Mammary epithelial cell (primary cell): Measurements from ENCODE around the gene ZNF33B.

Source experiments
- CTCF ChIP-seq, 2 donors: IDR thresholded peaks in 1 of 2; conservative IDR thresholded peaks in 1 of 2; 2 replicates each; pipeline ENCODE4 v1.5.1; 2011 to 2012; ENCODE audit warnings: inconsistent platforms in 2 of 2, low read length in 2 of 2, mild to moderate bottlenecking in 2 of 2, control low read depth in 1 of 2, low read depth in 1 of 2; ENCODE audit not compliant: insufficient read depth in 1 of 2; ENCODE audit errors: extremely low read depth in 1 of 2
- EZH2 ChIP-seq: IDR thresholded peaks from 2 replicates; pipeline ENCODE4 v1.6.1; 2012; ENCODE audit warnings: low read length, inconsistent platforms, borderline replicate concordance

DNA sequence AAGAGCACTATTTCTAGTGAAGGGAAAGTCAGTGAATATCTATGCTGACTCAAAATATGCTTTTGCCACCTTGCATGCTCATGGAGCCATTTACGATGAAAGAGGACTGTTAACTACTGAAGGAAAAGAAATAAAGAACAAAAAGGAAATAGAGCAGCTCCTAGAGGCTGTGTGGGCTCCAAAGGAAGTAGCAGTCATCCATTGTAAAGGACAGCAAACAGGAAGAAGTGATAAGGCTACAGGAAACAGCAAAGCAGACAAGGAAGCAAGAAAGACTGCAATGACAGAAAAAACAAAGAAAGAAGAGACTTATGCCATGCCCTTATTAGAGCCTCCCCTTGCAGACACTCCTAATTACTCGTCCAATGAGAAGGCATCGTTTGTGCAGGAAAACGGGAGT is 12.0 kb upstream of the ZNF33B start:
- TF ChIP-seq CTCF (conservative IDR thresholded peaks at IDR 0.05 in 1 of 2, IDR thresholded peaks at IDR 0.05 in 1 of 2; ENCODE audit: extremely low read depth in 1 of 2, insufficient read depth in 1 of 2, low read depth in 1 of 2, low read length in 2 of 2) (no peak), EZH2 (no peak)
